K562 (cell line): Measurements from ENCODE around the gene ZMAT3. TPM values are rescaled to one million over a fixed set of nuclear protein-coding genes. Genes with fewer than 3 reads are reported as not detected.

Experiments used
- ATAC-seq: fragments of 200-7000 bp; cut with Tn5 transposase; 3 replicates; pipeline ENCODE4 v1.9.1; 2020; ENCODE audit warnings: moderate library complexity
- BruUV-seq: library from RNA; stranded (reverse); fragments of 400-500 nt; replicated peaks from 2 replicates; lab custom pipeline; 2021; lab: Mats Ljungman, UMichigan
- CTCF ChIA-PET: fragments of 300-600 bp; formaldehyde crosslinking; extraction: SDS; loops from one replicate; lab custom pipeline; 2021; ENCODE audit warnings: low intra/inter-chr PET ratio; lab: Yijun Ruan, JAX
- POLR2A ChIA-PET: fragments of 300-600, 350-650 bp; sonication (Branson Sonifier 250); formaldehyde crosslinking; extraction: SDS; loops from one replicate; lab custom pipeline; 2021; ENCODE audit warnings: antibody characterized with exemption, inconsistent platforms; lab: Yijun Ruan, JAX
- DNase-seq, 4 experiments: peaks; one replicate each; pipeline versions ENCODE4 v3.0.0 to v3.0.0-alpha.2; 2011 to 2018; ENCODE audit warnings: low spot score in 3 of 4, mixed read lengths in 3 of 4; ENCODE audit errors: extremely low read depth in 1 of 4
- FAIRE-seq: peaks from 2 replicates; lab custom pipeline; 2011; peaks lifted over from hg19 to GRCh38; lab: Jason Lieb, UNC
- H2AFZ ChIP-seq: 2 replicates; pipeline ENCODE4 v1.6.0; 2011; ENCODE audit warnings: low read depth, low read length, control low read depth, inconsistent platforms
- H3K27ac ChIP-seq: fragments of 200-600 bp; 3 replicates; pipeline ENCODE4 v1.8.0; 2011; ENCODE audit warnings: low read depth, mild to moderate bottlenecking, control low read depth, inconsistent platforms, low read length, moderate library complexity, mixed read lengths; ENCODE audit errors: extremely low read depth
- H3K27me3 ChIP-seq, 2 experiments: fragments of 300-600 bp in 1 of 2; 2 replicates in 1 of 2; 3 replicates in 1 of 2; pipeline versions ENCODE4 v1.6.0 to v1.8.0; 2011; ENCODE audit warnings: inconsistent platforms in 2 of 2, low read length in 2 of 2, mild to moderate bottlenecking in 1 of 2, mixed read lengths in 1 of 2, moderate library complexity in 1 of 2; ENCODE audit not compliant: control insufficient read depth in 2 of 2, insufficient read depth in 2 of 2
- H3K36me3 ChIP-seq: fragments of 300-600 bp; 3 replicates; pipeline ENCODE4 v1.8.0; 2011; ENCODE audit warnings: mild to moderate bottlenecking, low read length, inconsistent platforms; ENCODE audit not compliant: control insufficient read depth, insufficient read depth
- H3K4me1 ChIP-seq, 2 experiments: fragments of 200-600 bp in 1 of 2; replicated peaks in 1 of 2; 2 replicates in 1 of 2; 3 replicates in 1 of 2; pipeline versions ENCODE4 v1.5.1 to v1.8.0; 2011; ENCODE audit warnings: inconsistent platforms in 2 of 2, low read length in 2 of 2, mild to moderate bottlenecking in 1 of 2, mixed read lengths in 1 of 2, moderate library complexity in 1 of 2; ENCODE audit not compliant: control insufficient read depth in 2 of 2, insufficient read depth in 2 of 2
- H3K4me2 ChIP-seq: 2 replicates; pipeline ENCODE4 v1.6.1; 2011; ENCODE audit warnings: low read length, control low read depth, inconsistent platforms, mixed read lengths; ENCODE audit not compliant: insufficient read depth
- H3K4me3 ChIP-seq: fragments of 200-600 bp; sonication (generic), shearing (Covaris generic); 2 replicates; pipeline ENCODE4 v1.5.1; 2016; ENCODE audit warnings: control low read depth, inconsistent platforms
- H3K79me2 ChIP-seq: fragments of 200-600 bp; 3 replicates; pipeline ENCODE4 v1.8.0; 2011; ENCODE audit warnings: low read length, inconsistent platforms; ENCODE audit not compliant: control insufficient read depth, insufficient read depth
- H3K9ac ChIP-seq, 2 experiments: 2 replicates each; pipeline versions ENCODE4 v1.6.0 to v1.6.1; 2011; ENCODE audit warnings: low read depth in 2 of 2, low read length in 2 of 2, control low read depth in 1 of 2, inconsistent platforms in 1 of 2, mild to moderate bottlenecking in 1 of 2, mixed read lengths in 1 of 2; ENCODE audit not compliant: insufficient read depth in 1 of 2
- H3K9me1 ChIP-seq: one replicate; pipeline ENCODE4 v1.6.0; 2011; ENCODE audit warnings: inconsistent platforms, mild to moderate bottlenecking, low read length, moderate library complexity; ENCODE audit not compliant: control insufficient read depth, insufficient read depth
- H3K9me3 ChIP-seq: replicated peaks from 2 replicates; pipeline ENCODE4 v1.5.1; 2011; ENCODE audit warnings: low read depth, low read length, inconsistent platforms; ENCODE audit not compliant: control insufficient read depth, insufficient read depth
- H4K20me1 ChIP-seq: replicated peaks from 2 replicates; pipeline ENCODE4 v1.6.1; 2011; ENCODE audit warnings: low read length, inconsistent platforms, mixed read lengths; ENCODE audit not compliant: control insufficient read depth, insufficient read depth
- CBX1 ChIP-seq: sonication (generic); IDR thresholded peaks from 2 replicates; pipeline ENCODE4 v1.6.1; 2016; ENCODE audit warnings: antibody characterized with exemption, low read depth, mild to moderate bottlenecking
- CBX3 ChIP-seq, 2 experiments: IDR thresholded peaks; 1 replicate in 1 of 2; 2 replicates in 1 of 2; pipeline ENCODE4 v1.6.1; 2012; ENCODE audit warnings: inconsistent platforms in 2 of 2, low read length in 2 of 2, borderline replicate concordance in 1 of 2, control low read depth in 1 of 2
- ESRRA ChIP-seq: fragments of 450-650 bp; IDR thresholded peaks from 2 replicates; pipeline ENCODE4 v1.6.1; 2014; ENCODE audit warnings: low read depth, mild to moderate bottlenecking, moderate library complexity, borderline replicate concordance
- FOXP1 ChIP-seq: sonication (generic); formaldehyde crosslinking; IDR thresholded peaks from 2 replicates; pipeline ENCODE4 v1.8.0; 2022; ENCODE audit warnings: mild to moderate bottlenecking, missing genetic modification reagents
- HCFC1 ChIP-seq: IDR thresholded peaks from 2 replicates; pipeline ENCODE4 v1.6.1; 2012; ENCODE audit warnings: low read depth, low read length, improper control_type of control experiment
- PATZ1 ChIP-seq: fragments of 250-450 bp; sonication (Bioruptor Pico); IDR thresholded peaks from 2 replicates; pipeline ENCODE4 v1.5.0; 2020; ENCODE audit warnings: mild to moderate bottlenecking, borderline replicate concordance
- PTTG1 ChIP-seq: fragments of 450-650 bp; IDR thresholded peaks from 2 replicates; pipeline ENCODE4 v1.6.1; 2016; ENCODE audit warnings: low read depth, mild to moderate bottlenecking, missing genetic modification characterization, missing compliant biosample characterization
- RNF219 ChIP-seq: fragments of 250-450 bp; sonication (Bioruptor Pico); IDR thresholded peaks from 2 replicates; pipeline ENCODE4 v1.5.0; 2022; ENCODE audit warnings: mild to moderate bottlenecking
- TRIM28 ChIP-seq: fragments of 450-650 bp; IDR thresholded peaks from 2 replicates; pipeline ENCODE4 v1.6.1; 2017
- ZFX ChIP-seq: sonication (generic); formaldehyde crosslinking; IDR thresholded peaks from 2 replicates; pipeline ENCODE4 v1.8.0; 2022; ENCODE audit warnings: mild to moderate bottlenecking, missing genetic modification reagents, moderate library complexity
- ZNF165 ChIP-seq: fragments of 250-450 bp; sonication (Bioruptor Pico); IDR thresholded peaks from 2 replicates; pipeline ENCODE4 v1.4.0; 2020; ENCODE audit warnings: borderline replicate concordance
- ZNF280A ChIP-seq: fragments of 450-650 bp; IDR thresholded peaks from 2 replicates; pipeline ENCODE4 v1.6.1; 2018; ENCODE audit warnings: mild to moderate bottlenecking, low read depth; ENCODE audit not compliant: partially characterized antibody
- ZNF316 ChIP-seq: fragments of 450-650 bp; IDR thresholded peaks from 2 replicates; pipeline ENCODE4 v1.6.1; 2016
- WGBS: fragments of 100-300 bp; shearing (Covaris generic); methylation state at CpG from one replicate; pipeline ENCODE4 v1.1.6; 2016; ENCODE audit warnings: low coverage, mixed read lengths; ENCODE audit not compliant: insufficient coverage; ENCODE audit errors: missing lambda C conversion rate; 5-methylcytosine and 5-hydroxymethylcytosine counted together
- in situ Hi-C: fragments of 300-500 bp; cut with MboI; formaldehyde crosslinking; loops from 4 replicates; pipeline ENCODE4 v1.15.0; 2018; ENCODE audit warnings: inconsistent platforms, mixed read lengths
- intact Hi-C: fragments of 100-400 bp; cut with micrococcal nuclease; formaldehyde crosslinking; loops from 2 replicates; pipeline ENCODE4 v1.14.2; 2022
- polyA plus RNA-seq, 8 experiments: library from polyadenylated mRNA; depleted of rRNA in 4 of 8; stranded (reverse) in 5 of 8; unstranded in 3 of 8; fragments of >200 nt; fragmentation: Nextera tagmentation in 2 of 8; fragmentation: Illumina TruSeq in 1 of 8; extraction: Ambion mirVana in 2 of 8; extraction: Trizol in 1 of 8; gene quantifications; 2 replicates each; pipeline versions ENCODE4 v1.2.1 to v1.2.3, GENCODE V29; 2011 to 2014; ENCODE audit warnings: inconsistent platforms in 1 of 8, missing spikeins in 1 of 8
- total RNA-seq, 7 experiments: library from RNA; depleted of rRNA in 6 of 7; stranded (reverse); fragments of >200 nt in 6 of 7; fragmentation: Illumina TruSeq in 2 of 7; extraction: Trizol in 2 of 7; gene quantifications; 2 replicates each; pipeline versions ENCODE4 v1.2.1 to v1.2.3, GENCODE V29; 2011 to 2021; ENCODE audit warnings: low replicate concordance in 1 of 7
- TF ChIP-seq, protein P1 (sequence below): sonication (generic); formaldehyde crosslinking; IDR thresholded peaks from 2 replicates; pipeline ENCODE4 v1.8.0; 2022; ENCODE audit warnings: missing genetic modification reagents, mild to moderate bottlenecking, borderline replicate concordance
- TF ChIP-seq, protein P2 (sequence below): fragments of 250-450 bp; sonication (Bioruptor Pico); IDR thresholded peaks from 2 replicates; pipeline ENCODE4 v1.5.0; 2021

The ZMAT3 gene
- total and polyA plus RNA-seq, 9 of the 15 experiments (the other 6 are each of a cell fraction or from before 2014, with no cell fraction given): 0.87 to 5.1 (median 3.9) TPM

DNA sequence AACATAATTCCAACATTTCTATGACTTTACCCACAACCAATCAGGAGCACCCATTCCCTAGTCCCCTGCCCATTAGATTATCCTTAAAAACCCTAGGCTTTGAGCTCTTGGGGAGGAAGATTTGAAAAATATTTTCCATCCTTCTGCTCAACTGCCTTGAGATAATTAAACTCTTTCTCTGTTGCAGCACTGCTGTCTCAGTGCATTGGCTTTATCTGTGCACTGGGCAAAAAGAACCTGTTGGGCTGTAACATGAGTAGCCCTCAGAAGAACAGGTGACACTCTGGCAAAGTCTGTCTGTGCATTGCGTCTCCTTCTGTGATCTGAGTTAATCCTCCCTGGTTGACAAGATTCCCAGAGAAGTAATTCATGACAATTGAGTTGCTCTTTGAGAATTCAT lies 83.9 kb downstream of the ZMAT3 start:
- WGBS: 0% methylated on average over 1 of the region's 1 CpG
- H3K27ac ChIP-seq: no peak overlapping the region
- no peak overlapping the region for H2AFZ ChIP-seq
- CTCF ChIA-PET: no interaction called here
- no peaks in the 10 kb centered on the region for H3K27me3 ChIP-seq
- in situ Hi-C loops: no loop called here
- FAIRE-seq (no peak), ATAC-seq (no peak), DNase-seq (no peak)
- H3K9ac ChIP-seq: no peak overlapping the region
- no peaks in the 10 kb centered on the region for H3K4me1 ChIP-seq
- POLR2A ChIA-PET: no interaction called here
- peaks cover 5% of the 10 kb centered on the region; the same call in 1 of the 2 replicates for H3K9me3 ChIP-seq
- no peak overlapping the region for H3K4me3 ChIP-seq
- H3K36me3 ChIP-seq: no peaks in the 10 kb centered on the region
- BruUV-seq: no TSS peak
- H3K79me2 ChIP-seq: no peaks in the 10 kb centered on the region
- intact Hi-C loops: no loop called here
- no peaks in the 10 kb centered on the region for H4K20me1 ChIP-seq
- H3K9me1 ChIP-seq: no peaks in the 10 kb centered on the region
- no peak overlapping the region for H3K4me2 ChIP-seq
- TF ChIP-seq ZNF165 (no peak), RNF219 (CRISPR knock-in tag) (no peak), ZNF280A (peak; percentile 47), TRIM28 (peak; percentile 77), ESRRA (no peak), PATZ1 (CRISPR knock-in tag) (no peak), FOXP1 (CRISPR knock-in tag) (no peak), PTTG1 (tag) (no peak), ZFX (no peak), ZNF316 (no peak), HCFC1 (no peak), CBX1 (peak; percentile 44; the same call in 1 of the 2 replicates), CBX3 (IDR thresholded peaks at IDR 0.05; ENCODE audit: borderline replicate concordance in 1 of 2, low read length in 2 of 2) (peak in 1 of 2 experiments; percentile 86; a peak in 2 of 3 replicates)
- TF ChIP-seq, protein P1, sequence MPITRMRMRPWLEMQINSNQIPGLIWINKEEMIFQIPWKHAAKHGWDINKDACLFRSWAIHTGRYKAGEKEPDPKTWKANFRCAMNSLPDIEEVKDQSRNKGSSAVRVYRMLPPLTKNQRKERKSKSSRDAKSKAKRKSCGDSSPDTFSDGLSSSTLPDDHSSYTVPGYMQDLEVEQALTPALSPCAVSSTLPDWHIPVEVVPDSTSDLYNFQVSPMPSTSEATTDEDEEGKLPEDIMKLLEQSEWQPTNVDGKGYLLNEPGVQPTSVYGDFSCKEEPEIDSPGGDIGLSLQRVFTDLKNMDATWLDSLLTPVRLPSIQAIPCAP (CRISPR knock-in tag): no peak
- TF ChIP-seq, protein P2, sequence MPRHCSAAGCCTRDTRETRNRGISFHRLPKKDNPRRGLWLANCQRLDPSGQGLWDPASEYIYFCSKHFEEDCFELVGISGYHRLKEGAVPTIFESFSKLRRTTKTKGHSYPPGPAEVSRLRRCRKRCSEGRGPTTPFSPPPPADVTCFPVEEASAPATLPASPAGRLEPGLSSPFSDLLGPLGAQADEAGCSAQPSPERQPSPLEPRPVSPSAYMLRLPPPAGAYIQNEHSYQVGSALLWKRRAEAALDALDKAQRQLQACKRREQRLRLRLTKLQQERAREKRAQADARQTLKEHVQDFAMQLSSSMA (CRISPR knock-in tag): no peak
